Activated T-helper 1 cell treated with anti-CD3 and anti-CD28 coated beads, Interleukin-2, amount 50 U/mL, for 16 hours (primary cell): ENCODE measurements around the gene BRME1.
A peak's percentile ranks its signal among the peaks of the same experiment; 100 is the strongest.
"Not testable (repeated sequence)": the region's sequence is repeated elsewhere in the genome, so short reads cannot be mapped to it uniquely, and the experiment has no call there.

Source experiments
- DNase-seq, 2 donors: peaks; one replicate each; pipeline ENCODE4 v3.0.0-alpha.2; 2020; ENCODE audit warnings: low read depth in 1 of 2, low spot score in 1 of 2

The BRME1 gene

GRCh38 chr19:13868663-13869062, 37.3 kb downstream of the BRME1 start:
- no peak for DNase-seq

GRCh38 chr19:13866463-13867046, 39.4 kb downstream of the BRME1 start:
- DNase-seq, result no peak

GRCh38 chr19:13865571-13866462, 40.1 kb downstream of the BRME1 start:
- no peak for DNase-seq

- DNase-seq, result no peak
Observed at GRCh38 chr19:13864667-13865570, 41.0 kb downstream of the BRME1 start.

- no peak for DNase-seq
Observed at GRCh38 chr19:13864046-13864666, 41.8 kb downstream of the BRME1 start.

GRCh38 chr19:13861714-13862531, 44.0 kb downstream of the BRME1 start:
- peak; percentile 83 to 85 for DNase-seq

- DNase-seq, result no peak
Observed at GRCh38 chr19:13861392-13861713, 44.6 kb downstream of the BRME1 start.

GRCh38 chr19:13860679-13861391, 45.1 kb downstream of the BRME1 start:
- DNase-seq, result no peak

- no peak for DNase-seq
Observed at GRCh38 chr19:13859361-13859880, 46.5 kb downstream of the BRME1 start.

- DNase-seq, result no peak
Observed at GRCh38 chr19:13856497-13856896, 49.4 kb downstream of the BRME1 start.

- not testable (repeated sequence) for DNase-seq
Observed at GRCh38 chr19:13852171-13852707, 53.7 kb downstream of the BRME1 start.

GRCh38 chr19:13851734-13852114, 54.2 kb downstream of the BRME1 start:
- DNase-seq, result not testable (repeated sequence)

GRCh38 chr19:13850910-13851733, 54.8 kb downstream of the BRME1 start:
- DNase-seq, result peak in 1 of 2 donors; percentile 58

- peak in 1 of 2 donors; percentile 48 for DNase-seq
Observed at GRCh38 chr19:13849991-13850909, 55.7 kb downstream of the BRME1 start.

GRCh38 chr19:13848798-13849676, 56.9 kb downstream of the BRME1 start:
- no peak for DNase-seq

GRCh38 chr19:13848340-13848677, 57.6 kb downstream of the BRME1 start:
- no peak for DNase-seq
